Large intestine (tissue), 3 donors: ENCODE results near the gene PARD3. TPM values are rescaled to one million over a fixed set of nuclear protein-coding genes. Genes with fewer than 3 reads are reported as not detected.
"Not testable (repeated sequence)": the region's sequence is repeated elsewhere in the genome, so short reads cannot be mapped to it uniquely, and the experiment has no call there.

Source experiments
- DNase-seq, 2 donors: peaks; one replicate each; pipeline versions ENCODE4 v3.0.0 to v3.0.0-alpha.2; 2013
- H3K27ac ChIP-seq: one replicate; pipeline ENCODE4 v1.5.1; 2013; ENCODE audit warnings: low read length
- H3K27me3 ChIP-seq: 2 replicates; pipeline ENCODE4 v1.6.1; 2013; ENCODE audit warnings: low read length; ENCODE audit not compliant: control insufficient read depth, insufficient read depth
- H3K36me3 ChIP-seq: 2 replicates; pipeline ENCODE4 v1.6.1; 2013; ENCODE audit warnings: low read length; ENCODE audit not compliant: control insufficient read depth, insufficient read depth
- H3K4me1 ChIP-seq: one replicate; pipeline ENCODE4 v1.6.1; 2013; ENCODE audit warnings: low read length; ENCODE audit not compliant: control insufficient read depth, insufficient read depth
- H3K4me3 ChIP-seq: one replicate; pipeline ENCODE4 v1.5.1; 2013; ENCODE audit warnings: low read length
- H3K9me3 ChIP-seq: one replicate; pipeline ENCODE4 v1.6.1; 2013; ENCODE audit warnings: mild to moderate bottlenecking, low read depth, low read length, moderate library complexity; ENCODE audit not compliant: control insufficient read depth
- WGBS: methylation state at CpG from one replicate; pipeline ENCODE4 v1.1.5; 2013; ENCODE audit warnings: low lambda C conversion rate; ENCODE audit not compliant: insufficient coverage; 5-methylcytosine and 5-hydroxymethylcytosine counted together
- polyA plus RNA-seq: library from polyadenylated mRNA; unstranded; fragments of 120-200 nt; gene quantifications from one replicate; pipeline ENCODE4 v1.2.1, GENCODE V29; 2013

Gene PARD3
- polyA plus RNA-seq, 1 donor: 25.5 TPM

DNA sequence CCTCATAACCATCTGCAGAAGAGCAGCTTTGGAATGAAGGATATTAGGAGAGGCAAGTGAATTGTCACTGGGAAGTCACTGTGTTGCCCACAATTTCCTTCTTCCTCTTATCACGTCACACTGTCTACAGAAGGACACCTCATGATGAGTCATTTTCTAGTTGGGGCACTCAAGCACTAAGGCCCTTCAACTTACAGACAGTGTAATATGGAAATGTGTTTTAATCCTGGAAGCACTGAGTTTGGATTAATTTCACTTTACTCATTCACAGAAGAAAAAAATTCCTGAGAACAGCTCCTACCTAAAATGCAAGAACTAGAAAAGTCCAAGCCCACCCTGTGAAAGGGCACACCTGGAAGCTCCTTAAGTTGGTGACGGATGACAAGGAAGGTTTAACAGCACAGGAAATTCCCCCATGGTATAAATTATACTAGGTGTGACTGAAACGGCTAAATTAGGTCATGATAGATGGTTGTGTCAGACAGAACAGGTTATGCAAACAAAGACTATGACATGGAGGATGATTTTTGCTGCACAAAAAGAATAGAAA lies 56.6 kb downstream of the PARD3 start:
- Histone ChIP-seq H3K4me3 (no peak overlapping the region), H3K36me3 (no peaks in the 10 kb centered on the region), H3K27me3 (no peaks in the 10 kb centered on the region), H3K9me3 (no peaks in the 10 kb centered on the region), H3K4me1 (no peaks in the 10 kb centered on the region), H3K27ac (no peak overlapping the region)
- WGBS: 33% methylated on average over 1 of the region's 3 CpGs
- DNase-seq: peak; percentile 16 to 67

DNA sequence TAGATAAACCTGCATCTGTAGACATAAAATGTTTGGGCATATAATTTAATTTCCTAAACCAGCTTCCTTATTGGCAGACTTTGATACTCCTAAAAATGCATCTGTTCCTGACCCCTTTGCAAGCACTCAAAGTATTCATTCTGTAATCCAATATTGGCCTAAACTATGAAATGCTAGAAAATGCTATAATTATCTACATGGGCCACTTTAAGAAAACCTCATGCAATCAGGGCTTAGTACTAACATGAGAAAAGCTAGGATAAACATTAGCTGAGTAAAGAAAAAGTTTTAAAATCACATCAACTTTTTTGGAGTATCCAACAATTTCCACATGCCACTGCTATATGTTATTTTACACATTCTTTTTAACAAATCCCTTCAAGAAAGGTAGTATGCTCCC lies 57.2 kb downstream of the PARD3 start:
- Histone ChIP-seq H3K27me3 (no peaks in the 10 kb centered on the region), H3K27ac (no peak overlapping the region), H3K9me3 (no peaks in the 10 kb centered on the region), H3K4me3 (no peak overlapping the region), H3K36me3 (no peaks in the 10 kb centered on the region), H3K4me1 (no peaks in the 10 kb centered on the region)
- no peak for DNase-seq

DNA sequence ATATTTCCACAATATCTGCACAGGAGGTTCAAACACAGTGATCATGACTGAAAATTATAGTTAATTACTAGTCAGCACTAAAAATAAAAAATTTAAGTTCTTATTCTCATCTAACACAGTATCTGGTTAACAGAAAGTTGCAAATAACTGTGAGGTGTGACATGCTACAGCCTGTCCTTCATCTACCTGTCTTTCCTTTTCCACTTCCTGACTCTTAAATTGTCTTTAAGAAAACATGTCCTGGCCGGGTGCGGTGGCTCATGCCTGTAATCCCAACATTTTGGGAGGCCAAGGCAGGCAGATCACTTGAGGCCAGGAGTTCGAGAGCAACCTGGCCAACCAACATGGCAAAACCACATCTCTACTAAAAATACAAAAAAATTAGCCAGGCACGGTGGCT lies 57.9 kb downstream of the PARD3 start:
- H3K4me3 ChIP-seq, H3K9me3 ChIP-seq, H3K4me1 ChIP-seq, H3K36me3 ChIP-seq, H3K27ac ChIP-seq, H3K27me3 ChIP-seq, DNase-seq: not testable (repeated sequence)
- WGBS: no CpG with 5 or more reads among the region's 4 CpGs

DNA sequence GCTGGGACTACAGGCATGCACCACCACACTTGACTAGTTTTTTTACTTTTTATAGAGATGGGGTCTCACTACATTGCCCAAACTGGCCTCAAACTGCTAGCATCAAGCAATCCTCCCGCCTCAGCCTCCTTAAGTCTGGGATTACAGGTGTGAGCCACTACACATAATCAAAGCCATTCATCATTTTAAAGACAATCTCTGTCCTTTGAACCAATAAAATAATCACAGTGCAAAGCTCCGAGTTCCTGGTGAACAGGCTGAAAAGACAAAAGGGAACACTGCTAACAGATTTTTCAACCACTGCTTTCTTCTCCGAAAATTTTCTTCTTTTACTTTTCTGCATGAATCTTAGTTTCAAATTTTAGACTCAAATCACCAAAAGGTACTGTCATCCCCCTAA lies 58.5 kb downstream of the PARD3 start:
- Histone ChIP-seq H3K9me3 (no peaks in the 10 kb centered on the region), H3K27ac (no peak overlapping the region), H3K27me3 (no peaks in the 10 kb centered on the region), H3K4me3 (no peak overlapping the region), H3K4me1 (no peaks in the 10 kb centered on the region), H3K36me3 (no peaks in the 10 kb centered on the region)
- WGBS: 90% methylated on average over 1 of the region's 3 CpGs
- DNase-seq: no peak

DNA sequence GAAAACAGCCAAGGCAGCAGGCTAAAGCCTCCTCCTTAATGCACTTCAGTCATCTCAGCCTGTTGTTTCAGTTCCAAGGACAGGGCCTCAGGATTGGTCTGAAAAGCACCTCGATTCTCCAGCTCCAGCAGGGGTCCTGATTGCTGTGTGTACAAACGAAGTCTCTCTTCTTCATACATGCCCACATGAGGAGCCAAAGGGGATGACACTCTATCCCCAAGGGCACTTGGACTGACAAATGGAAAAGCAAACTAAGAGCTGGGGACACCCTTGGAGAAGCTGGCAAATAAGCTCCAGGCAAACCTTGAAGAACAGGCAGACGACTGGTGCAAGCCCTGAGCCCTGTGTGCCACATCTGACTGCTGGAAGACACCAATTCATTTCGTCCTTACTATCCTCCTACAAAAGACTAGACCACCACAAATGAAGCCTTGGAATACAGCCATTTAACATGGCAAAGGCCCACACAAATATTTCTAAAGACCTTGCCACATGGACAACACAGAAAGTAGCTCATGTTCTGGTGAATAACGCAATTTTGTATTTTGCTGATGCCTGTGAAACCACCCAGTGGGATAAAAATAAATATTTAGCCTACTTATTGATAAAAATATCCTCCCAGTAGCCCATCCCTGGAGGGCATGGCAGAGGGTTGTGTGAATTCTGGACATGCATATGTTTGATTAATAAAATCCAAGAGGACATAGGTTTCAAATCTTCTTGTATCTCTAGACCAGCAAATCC lies 61.9 kb downstream of the PARD3 start:
- Histone ChIP-seq H3K9me3 (no peaks in the 10 kb centered on the region), H3K27me3 (no peaks in the 10 kb centered on the region), H3K27ac (no peak overlapping the region), H3K4me1 (no peaks in the 10 kb centered on the region), H3K4me3 (no peak overlapping the region), H3K36me3 (no peaks in the 10 kb centered on the region)
- DNase-seq: no peak
- WGBS: no CpG with 5 or more reads among the region's 5 CpGs

DNA sequence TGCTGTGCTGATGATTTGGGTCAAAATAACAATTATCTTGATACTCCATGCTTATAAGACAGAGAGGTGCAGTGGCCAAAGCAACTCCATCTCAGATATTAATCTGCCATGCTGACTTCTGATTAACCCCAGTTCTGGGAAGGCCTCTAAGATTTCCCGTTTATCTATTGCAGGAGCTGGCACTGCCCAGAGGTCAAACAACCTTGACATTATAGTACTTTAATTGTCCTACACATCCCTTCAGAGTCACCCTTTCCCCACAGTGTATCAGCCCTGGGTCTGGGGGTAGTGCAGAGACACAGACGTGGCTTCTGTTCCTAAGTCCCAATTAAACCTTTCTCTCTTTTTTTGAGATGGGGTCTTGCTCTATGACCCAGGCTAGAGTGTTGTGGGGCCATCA lies 63.8 kb downstream of the PARD3 start:
- no peak overlapping the region for H3K27ac ChIP-seq
- H3K4me1 ChIP-seq: no peaks in the 10 kb centered on the region
- no CpG with 5 or more reads among the region's 2 CpGs for WGBS
- no peak overlapping the region for H3K4me3 ChIP-seq
- H3K36me3 ChIP-seq: no peaks in the 10 kb centered on the region
- no peaks in the 10 kb centered on the region for H3K9me3 ChIP-seq
- H3K27me3 ChIP-seq: no peaks in the 10 kb centered on the region
- DNase-seq: no peak

DNA sequence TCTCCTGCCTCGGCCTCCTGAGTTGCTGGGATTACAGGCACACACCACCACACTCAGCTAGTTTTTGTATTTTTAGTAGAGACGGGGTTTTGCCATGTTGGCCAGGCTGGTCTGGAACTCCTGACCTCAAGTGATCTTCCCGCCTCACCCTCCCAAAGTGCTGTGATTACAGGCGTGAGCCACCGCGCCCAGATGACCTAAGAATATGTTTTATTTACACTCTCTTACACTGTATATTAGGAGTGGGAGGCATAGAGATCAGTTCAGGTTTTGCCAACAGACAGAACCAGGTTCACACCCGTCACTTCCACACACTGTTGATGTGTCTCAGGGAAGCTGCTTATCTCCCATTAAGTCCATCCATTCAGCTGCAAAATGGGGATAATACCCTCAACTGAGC lies 64.3 kb downstream of the PARD3 start:
- WGBS: no CpG with 5 or more reads among the region's 7 CpGs

DNA sequence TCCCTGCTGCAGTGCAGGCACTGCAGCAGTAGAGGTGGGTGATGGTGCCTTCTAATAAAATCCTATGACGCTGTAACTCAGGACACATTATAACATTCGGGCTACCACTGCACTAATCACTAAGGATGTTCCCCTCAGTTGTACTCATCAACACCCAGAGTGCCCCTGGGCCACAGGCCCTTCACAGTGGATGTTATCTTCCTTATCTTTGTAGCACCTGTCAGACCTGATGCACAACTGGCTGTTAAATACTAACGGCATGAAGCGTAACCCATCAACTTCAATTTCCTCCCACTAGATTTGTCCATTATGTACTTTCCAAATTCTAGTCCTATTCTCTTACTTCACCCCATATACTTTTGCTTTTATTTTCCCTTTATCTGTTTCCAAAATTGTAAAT lies 66.3 kb downstream of the PARD3 start:
- no peaks in the 10 kb centered on the region for H3K4me1 ChIP-seq
- DNase-seq: no peak

More for the DNA sequence above, 64.3 kb downstream of the PARD3 start:
- DNase-seq, H3K36me3 ChIP-seq, H3K27me3 ChIP-seq, H3K9me3 ChIP-seq, H3K4me3 ChIP-seq, H3K4me1 ChIP-seq, H3K27ac ChIP-seq: not testable (repeated sequence)

DNA sequence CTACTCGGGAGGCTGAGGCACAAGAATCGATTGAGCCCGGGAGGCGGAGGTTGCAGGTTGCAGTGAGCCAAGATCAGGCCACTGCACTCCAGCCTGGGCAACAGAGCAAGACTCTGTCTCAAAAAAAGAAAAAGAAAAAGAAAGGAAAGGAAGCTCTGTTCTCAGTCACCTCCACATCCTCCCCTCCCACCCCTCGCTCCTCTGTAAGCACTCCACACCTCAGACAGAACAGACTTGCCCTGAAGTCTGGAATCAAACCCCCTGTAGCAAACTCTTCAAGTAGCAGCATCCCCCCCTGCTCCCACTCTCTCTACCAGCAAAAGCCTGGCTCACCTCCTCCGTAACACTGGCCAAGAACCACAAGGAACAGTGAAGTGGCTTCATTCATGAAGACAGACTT lies 66.7 kb downstream of the PARD3 start:
- Histone ChIP-seq H3K4me3 (no peak overlapping the region), H3K9me3 (no peaks in the 10 kb centered on the region), H3K36me3 (no peaks in the 10 kb centered on the region), H3K27me3 (no peaks in the 10 kb centered on the region), H3K4me1 (no peaks in the 10 kb centered on the region), H3K27ac (no peak overlapping the region)
- DNase-seq: no peak
- WGBS: 100% methylated on average over 2 of the region's 6 CpGs

More for the DNA sequence above, 66.3 kb downstream of the PARD3 start:
- H3K27ac ChIP-seq: no peak overlapping the region
- no peak overlapping the region for H3K4me3 ChIP-seq
- H3K36me3 ChIP-seq: no peaks in the 10 kb centered on the region
- no peaks in the 10 kb centered on the region for H3K27me3 ChIP-seq
- H3K9me3 ChIP-seq: no peaks in the 10 kb centered on the region
- no CpG with 5 or more reads among the region's 4 CpGs for WGBS

DNA sequence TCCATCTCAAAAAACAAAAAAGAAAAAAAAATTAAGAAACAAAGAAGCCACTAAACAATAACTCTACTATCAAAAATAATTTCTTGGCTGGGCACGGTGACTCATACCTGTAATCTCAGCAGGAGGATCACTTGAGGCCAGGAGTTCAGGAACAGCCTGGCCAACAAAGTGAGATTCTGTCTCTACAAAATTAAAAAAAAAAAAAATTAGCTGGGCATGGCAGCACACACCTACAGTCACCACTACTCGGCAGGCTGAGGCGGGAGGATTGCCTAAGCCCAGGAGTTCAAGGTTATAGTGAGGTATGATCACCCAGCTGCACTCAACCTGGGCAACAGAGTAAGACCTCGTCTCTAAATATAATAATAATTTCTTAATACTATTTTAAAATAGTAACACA lies 69.0 kb downstream of the PARD3 start:
- DNase-seq: no peak
- H3K27ac ChIP-seq: no peak overlapping the region
- no peaks in the 10 kb centered on the region for H3K27me3 ChIP-seq
- H3K4me3 ChIP-seq: no peak overlapping the region
- no peaks in the 10 kb centered on the region for H3K9me3 ChIP-seq
- H3K36me3 ChIP-seq: no peaks in the 10 kb centered on the region
- WGBS: 50% methylated on average over 1 of the region's 4 CpGs
- H3K4me1 ChIP-seq: no peaks in the 10 kb centered on the region

DNA sequence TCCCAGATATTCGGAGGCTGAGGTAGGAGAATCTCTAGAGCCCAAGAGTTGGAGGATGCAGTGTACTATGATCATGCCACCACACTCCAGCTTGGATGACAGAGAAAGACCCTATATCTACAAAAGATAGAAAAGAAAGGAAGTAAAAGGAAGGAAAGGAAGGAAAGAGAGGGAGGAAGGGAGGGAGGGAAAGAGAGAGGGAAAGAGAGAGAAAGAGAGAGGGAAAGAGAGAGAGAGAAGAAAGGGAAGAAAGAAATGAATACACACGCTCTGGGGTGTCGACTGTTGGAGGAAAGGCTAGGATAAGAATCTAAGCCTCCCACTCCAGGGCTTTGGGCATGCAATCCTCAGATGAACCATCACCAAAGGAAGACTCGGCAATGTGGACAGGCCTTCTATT lies 69.9 kb downstream of the PARD3 start:
- Histone ChIP-seq H3K36me3 (no peaks in the 10 kb centered on the region), H3K27ac (no peak overlapping the region), H3K27me3 (no peaks in the 10 kb centered on the region), H3K4me3 (no peak overlapping the region), H3K9me3 (no peaks in the 10 kb centered on the region), H3K4me1 (peaks cover 3% of the 10 kb centered on the region)
- no CpG with 5 or more reads among the region's 4 CpGs for WGBS
- DNase-seq: no peak
